ENCODE data around the gene CELSR2. TPM values are rescaled to one million over a fixed set of nuclear protein-coding genes. Genes with fewer than 3 reads are reported as not detected.

CELSR2 gene
- polyA plus RNA-seq, 2 of the 4 experiments (the other 2 are of a cell fraction), result 2.5 to 5.9 TPM

DNA sequence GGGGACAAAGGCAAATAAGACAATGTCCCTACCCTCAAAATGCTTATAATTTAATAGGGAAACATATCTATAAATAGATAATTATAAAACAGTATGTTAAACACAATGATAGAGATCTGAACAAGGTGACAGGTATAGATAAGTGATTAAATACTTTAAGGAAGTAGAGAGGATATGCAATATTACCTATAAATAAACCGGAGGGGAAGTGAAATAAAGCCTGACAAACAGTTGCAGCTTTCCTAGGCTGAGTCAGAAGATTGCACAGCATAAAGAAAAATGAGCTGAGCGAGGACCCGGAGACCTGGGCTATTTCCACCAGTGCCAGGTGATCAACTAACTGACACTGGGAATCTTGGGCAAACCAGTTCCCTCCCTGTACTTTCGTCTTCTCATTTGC lies 45.1 kb downstream of the CELSR2 start:
- ATAC-seq (no peak), FAIRE-seq (no peak), DNase-seq (ENCODE audit: low read depth in 1 of 2, low spot score in 1 of 2) (no peak)
- ChIA-PET POLR2A (no interaction called here), CTCF (no interaction called here)
- peaks cover 3% of the 10 kb centered on the region; the same call in 1 of the 3 replicates for H3K4me1 ChIP-seq
- H3K27ac ChIP-seq, result no peak overlapping the region
- no peak overlapping the region for H3K4me2 ChIP-seq
- 74% methylated on average over 4 of the region's 4 CpGs for WGBS (ENCODE audit: missing lambda C conversion rate)
- TF ChIP-seq GATA3 (IDR thresholded peaks at IDR 0.05; ENCODE audit: borderline replicate concordance) (no peak), RARB (CRISPR knock-in tag; IDR thresholded peaks at IDR 0.05) (no peak), CHD4 (IDR thresholded peaks at IDR 0.05; ENCODE audit: borderline replicate concordance) (no peak), NFE2L2 (conservative IDR thresholded peaks at IDR 0.05; ENCODE audit: low read length) (no peak), RNF2 (IDR thresholded peaks at IDR 0.05; ENCODE audit: borderline replicate concordance, low read depth) (no peak), MAFK (IDR thresholded peaks at IDR 0.05; ENCODE audit: partially characterized antibody) (no peak), RAD21 (conservative IDR thresholded peaks at IDR 0.05 in 1 of 2, IDR thresholded peaks at IDR 0.05 in 1 of 2) (no peak), MYC (IDR thresholded peaks at IDR 0.05; ENCODE audit: borderline replicate concordance, low read length) (no peak), EHF (CRISPR knock-in tag; IDR thresholded peaks at IDR 0.05) (no peak), ESRRA (IDR thresholded peaks at IDR 0.05; ENCODE audit: borderline replicate concordance, low read length) (no peak), CBX2 (IDR thresholded peaks at IDR 0.05; ENCODE audit: borderline replicate concordance, low read depth) (no peak), POLR2A (IDR thresholded peaks at IDR 0.05; ENCODE audit: low read length) (no peak), BHLHE40 (IDR thresholded peaks at IDR 0.05; ENCODE audit: low read depth, low read length) (no peak)
- H3K4me3 ChIP-seq, result no peak overlapping the region
- no peaks in the 10 kb centered on the region for H3K9me3 ChIP-seq

DNA sequence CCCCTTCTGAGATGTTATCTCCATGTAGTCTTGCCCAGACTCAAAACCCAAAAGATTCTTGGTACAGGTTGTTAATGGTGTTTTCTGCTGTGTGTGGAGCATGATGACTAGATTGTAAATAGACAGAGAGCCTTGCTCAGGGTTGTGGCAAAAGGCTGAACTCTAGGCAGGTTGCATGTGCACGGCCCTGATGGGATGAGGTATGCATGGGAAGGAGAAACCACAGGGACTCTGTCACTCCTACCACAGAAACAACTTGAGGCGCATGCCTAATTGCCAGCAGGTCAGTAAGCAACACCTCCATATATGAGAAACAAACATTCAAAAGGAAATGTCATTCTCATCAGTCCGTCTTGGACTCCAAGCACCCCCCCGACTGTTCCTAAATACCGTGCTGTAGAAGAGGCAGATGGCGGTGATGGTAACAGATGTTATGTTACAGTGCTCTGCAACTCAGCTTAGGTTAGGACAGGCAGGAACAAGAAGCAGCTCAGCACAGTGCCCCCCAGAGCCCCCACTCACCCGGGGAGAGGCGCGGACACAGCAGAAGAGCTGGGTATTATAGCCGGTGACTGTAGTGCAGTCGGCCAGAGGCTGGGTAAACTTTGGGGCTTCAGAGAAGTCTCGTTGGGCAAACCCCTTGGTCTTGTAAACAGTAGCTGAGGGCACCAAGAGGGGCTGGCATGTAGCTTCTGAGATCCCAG lies 46.5 kb downstream of the CELSR2 start:
- Histone ChIP-seq H3K4me1 (peaks cover 3% of the 10 kb centered on the region; the same call in 1 of the 3 replicates), H3K27ac (no peak overlapping the region), H3K9me3 (no peaks in the 10 kb centered on the region), H3K4me2 (no peak overlapping the region), H3K4me3 (no peak overlapping the region)
- no peak for FAIRE-seq
- 70% methylated on average over 11 of the region's 12 CpGs for WGBS (ENCODE audit: missing lambda C conversion rate)
- ChIA-PET POLR2A (no interaction called here), CTCF (interaction anchor here (1.7 kb wide), 1 partner anchor 18 kb away, joined by 5 read pairs; no protein-coding TSS in a partner anchor)
- TF ChIP-seq NR3C1 (IDR thresholded peaks at IDR 0.05), result no peak
- TF ChIP-seq TP53 (CRISPR knock-in tag; IDR thresholded peaks at IDR 0.05), result no peak
- no peak for TF ChIP-seq RAD21 (conservative IDR thresholded peaks at IDR 0.05 in 1 of 2, IDR thresholded peaks at IDR 0.05 in 1 of 2)
- TF ChIP-seq EHF (CRISPR knock-in tag; IDR thresholded peaks at IDR 0.05), result no peak
- TF ChIP-seq JUN (IDR thresholded peaks at IDR 0.05), result no peak
- TF ChIP-seq BHLHE40 (IDR thresholded peaks at IDR 0.05; ENCODE audit: low read depth, low read length), result no peak
- TF ChIP-seq, protein P1, sequence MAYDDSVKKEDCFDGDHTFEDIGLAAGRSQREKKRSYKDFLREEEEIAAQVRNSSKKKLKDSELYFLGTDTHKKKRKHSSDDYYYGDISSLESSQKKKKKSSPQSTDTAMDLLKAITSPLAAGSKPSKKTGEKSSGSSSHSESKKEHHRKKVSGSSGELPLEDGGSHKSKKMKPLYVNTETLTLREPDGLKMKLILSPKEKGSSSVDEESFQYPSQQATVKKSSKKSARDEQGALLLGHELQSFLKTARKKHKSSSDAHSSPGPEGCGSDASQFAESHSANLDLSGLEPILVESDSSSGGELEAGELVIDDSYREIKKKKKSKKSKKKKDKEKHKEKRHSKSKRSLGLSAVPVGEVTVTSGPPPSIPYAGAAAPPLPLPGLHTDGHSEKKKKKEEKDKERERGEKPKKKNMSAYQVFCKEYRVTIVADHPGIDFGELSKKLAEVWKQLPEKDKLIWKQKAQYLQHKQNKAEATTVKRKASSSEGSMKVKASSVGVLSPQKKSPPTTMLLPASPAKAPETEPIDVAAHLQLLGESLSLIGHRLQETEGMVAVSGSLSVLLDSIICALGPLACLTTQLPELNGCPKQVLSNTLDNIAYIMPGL (CRISPR knock-in tag; IDR thresholded peaks at IDR 0.05; ENCODE audit: borderline replicate concordance), result no peak
- no peak for TF ChIP-seq MAFK (IDR thresholded peaks at IDR 0.05; ENCODE audit: partially characterized antibody)
- no peak for TF ChIP-seq ESRRA (IDR thresholded peaks at IDR 0.05; ENCODE audit: borderline replicate concordance, low read length)
- TF ChIP-seq, protein P2, sequence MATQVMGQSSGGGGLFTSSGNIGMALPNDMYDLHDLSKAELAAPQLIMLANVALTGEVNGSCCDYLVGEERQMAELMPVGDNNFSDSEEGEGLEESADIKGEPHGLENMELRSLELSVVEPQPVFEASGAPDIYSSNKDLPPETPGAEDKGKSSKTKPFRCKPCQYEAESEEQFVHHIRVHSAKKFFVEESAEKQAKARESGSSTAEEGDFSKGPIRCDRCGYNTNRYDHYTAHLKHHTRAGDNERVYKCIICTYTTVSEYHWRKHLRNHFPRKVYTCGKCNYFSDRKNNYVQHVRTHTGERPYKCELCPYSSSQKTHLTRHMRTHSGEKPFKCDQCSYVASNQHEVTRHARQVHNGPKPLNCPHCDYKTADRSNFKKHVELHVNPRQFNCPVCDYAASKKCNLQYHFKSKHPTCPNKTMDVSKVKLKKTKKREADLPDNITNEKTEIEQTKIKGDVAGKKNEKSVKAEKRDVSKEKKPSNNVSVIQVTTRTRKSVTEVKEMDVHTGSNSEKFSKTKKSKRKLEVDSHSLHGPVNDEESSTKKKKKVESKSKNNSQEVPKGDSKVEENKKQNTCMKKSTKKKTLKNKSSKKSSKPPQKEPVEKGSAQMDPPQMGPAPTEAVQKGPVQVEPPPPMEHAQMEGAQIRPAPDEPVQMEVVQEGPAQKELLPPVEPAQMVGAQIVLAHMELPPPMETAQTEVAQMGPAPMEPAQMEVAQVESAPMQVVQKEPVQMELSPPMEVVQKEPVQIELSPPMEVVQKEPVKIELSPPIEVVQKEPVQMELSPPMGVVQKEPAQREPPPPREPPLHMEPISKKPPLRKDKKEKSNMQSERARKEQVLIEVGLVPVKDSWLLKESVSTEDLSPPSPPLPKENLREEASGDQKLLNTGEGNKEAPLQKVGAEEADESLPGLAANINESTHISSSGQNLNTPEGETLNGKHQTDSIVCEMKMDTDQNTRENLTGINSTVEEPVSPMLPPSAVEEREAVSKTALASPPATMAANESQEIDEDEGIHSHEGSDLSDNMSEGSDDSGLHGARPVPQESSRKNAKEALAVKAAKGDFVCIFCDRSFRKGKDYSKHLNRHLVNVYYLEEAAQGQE (IDR thresholded peaks at IDR 0.05), result no peak
- no peak for TF ChIP-seq CHD4 (IDR thresholded peaks at IDR 0.05; ENCODE audit: borderline replicate concordance)
- TF ChIP-seq SREBF2 (IDR thresholded peaks at IDR 0.05), result no peak
- TF ChIP-seq ZSCAN20 (CRISPR knock-in tag; IDR thresholded peaks at IDR 0.05), result no peak
- no peak for TF ChIP-seq SMC3 (IDR thresholded peaks at IDR 0.05)
- no peak for TF ChIP-seq JUNB (IDR thresholded peaks at IDR 0.05)
- TF ChIP-seq, protein P3, sequence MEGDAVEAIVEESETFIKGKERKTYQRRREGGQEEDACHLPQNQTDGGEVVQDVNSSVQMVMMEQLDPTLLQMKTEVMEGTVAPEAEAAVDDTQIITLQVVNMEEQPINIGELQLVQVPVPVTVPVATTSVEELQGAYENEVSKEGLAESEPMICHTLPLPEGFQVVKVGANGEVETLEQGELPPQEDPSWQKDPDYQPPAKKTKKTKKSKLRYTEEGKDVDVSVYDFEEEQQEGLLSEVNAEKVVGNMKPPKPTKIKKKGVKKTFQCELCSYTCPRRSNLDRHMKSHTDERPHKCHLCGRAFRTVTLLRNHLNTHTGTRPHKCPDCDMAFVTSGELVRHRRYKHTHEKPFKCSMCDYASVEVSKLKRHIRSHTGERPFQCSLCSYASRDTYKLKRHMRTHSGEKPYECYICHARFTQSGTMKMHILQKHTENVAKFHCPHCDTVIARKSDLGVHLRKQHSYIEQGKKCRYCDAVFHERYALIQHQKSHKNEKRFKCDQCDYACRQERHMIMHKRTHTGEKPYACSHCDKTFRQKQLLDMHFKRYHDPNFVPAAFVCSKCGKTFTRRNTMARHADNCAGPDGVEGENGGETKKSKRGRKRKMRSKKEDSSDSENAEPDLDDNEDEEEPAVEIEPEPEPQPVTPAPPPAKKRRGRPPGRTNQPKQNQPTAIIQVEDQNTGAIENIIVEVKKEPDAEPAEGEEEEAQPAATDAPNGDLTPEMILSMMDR (IDR thresholded peaks at IDR 0.05), result no peak
- no peak for TF ChIP-seq RNF2 (IDR thresholded peaks at IDR 0.05; ENCODE audit: borderline replicate concordance, low read depth)
- no peak for TF ChIP-seq NPAS2 (CRISPR knock-in tag; IDR thresholded peaks at IDR 0.05; ENCODE audit: borderline replicate concordance)
- TF ChIP-seq, protein P4, sequence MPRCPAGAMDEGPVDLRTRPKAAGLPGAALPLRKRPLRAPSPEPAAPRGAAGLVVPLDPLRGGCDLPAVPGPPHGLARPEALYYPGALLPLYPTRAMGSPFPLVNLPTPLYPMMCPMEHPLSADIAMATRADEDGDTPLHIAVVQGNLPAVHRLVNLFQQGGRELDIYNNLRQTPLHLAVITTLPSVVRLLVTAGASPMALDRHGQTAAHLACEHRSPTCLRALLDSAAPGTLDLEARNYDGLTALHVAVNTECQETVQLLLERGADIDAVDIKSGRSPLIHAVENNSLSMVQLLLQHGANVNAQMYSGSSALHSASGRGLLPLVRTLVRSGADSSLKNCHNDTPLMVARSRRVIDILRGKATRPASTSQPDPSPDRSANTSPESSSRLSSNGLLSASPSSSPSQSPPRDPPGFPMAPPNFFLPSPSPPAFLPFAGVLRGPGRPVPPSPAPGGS (IDR thresholded peaks at IDR 0.05), result no peak
- TF ChIP-seq, protein P5, sequence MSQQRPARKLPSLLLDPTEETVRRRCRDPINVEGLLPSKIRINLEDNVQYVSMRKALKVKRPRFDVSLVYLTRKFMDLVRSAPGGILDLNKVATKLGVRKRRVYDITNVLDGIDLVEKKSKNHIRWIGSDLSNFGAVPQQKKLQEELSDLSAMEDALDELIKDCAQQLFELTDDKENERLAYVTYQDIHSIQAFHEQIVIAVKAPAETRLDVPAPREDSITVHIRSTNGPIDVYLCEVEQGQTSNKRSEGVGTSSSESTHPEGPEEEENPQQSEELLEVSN (IDR thresholded peaks at IDR 0.05; ENCODE audit: borderline replicate concordance, low read depth), result no peak
- no peak for DNase-seq (ENCODE audit: low read depth in 1 of 2, low spot score in 1 of 2)
- no peak for ATAC-seq

All from A549 (cell line).